Astrocyte of the spinal cord (primary cell): Measurements from ENCODE around the gene FAM227B.
A peak's percentile ranks its signal among the peaks of the same experiment; 100 is the strongest.

Source experiments
- DNase-seq: peaks from one replicate; pipeline ENCODE4 v3.0.0; 2011; ENCODE audit warnings: low read depth, low spot score
- H3K4me3 ChIP-seq: 2 replicates; pipeline ENCODE4 v1.5.1; 2011; ENCODE audit warnings: low read depth, mild to moderate bottlenecking, low read length, moderate library complexity
- in situ Hi-C: cut with HindIII; loops from 2 replicates; pipeline ENCODE4 v1.10.0; 2017; ENCODE audit warnings: low sequenced_read_pairs
- TF ChIP-seq, protein P1 (sequence below): IDR thresholded peaks from 2 replicates; pipeline ENCODE4 v1.5.1; 2012; ENCODE audit warnings: low read depth, mild to moderate bottlenecking, low read length, inconsistent platforms

The FAM227B gene

DNA sequence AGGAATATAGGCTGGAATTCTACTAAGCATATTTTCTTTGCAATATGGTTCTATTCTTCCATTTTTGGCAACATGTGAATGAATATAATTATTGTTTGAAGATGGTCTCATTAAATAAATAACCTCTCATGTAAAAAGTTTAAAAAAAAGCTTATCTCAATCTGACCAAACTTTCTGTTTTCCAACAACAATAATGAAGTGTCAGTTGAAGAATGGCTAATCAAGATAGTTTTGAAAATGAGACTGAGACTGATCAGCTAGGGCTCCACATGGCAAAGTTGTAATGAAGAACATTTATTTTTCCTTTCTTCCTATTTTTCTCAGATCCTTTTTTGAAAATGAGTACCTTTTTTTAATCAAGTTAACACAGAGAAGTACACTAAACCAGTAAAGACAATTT lies 333.1 kb downstream of the FAM227B start:
- H3K4me3 ChIP-seq: no peak overlapping the region
- in situ Hi-C loops: no loop called here
- TF ChIP-seq, protein P1, sequence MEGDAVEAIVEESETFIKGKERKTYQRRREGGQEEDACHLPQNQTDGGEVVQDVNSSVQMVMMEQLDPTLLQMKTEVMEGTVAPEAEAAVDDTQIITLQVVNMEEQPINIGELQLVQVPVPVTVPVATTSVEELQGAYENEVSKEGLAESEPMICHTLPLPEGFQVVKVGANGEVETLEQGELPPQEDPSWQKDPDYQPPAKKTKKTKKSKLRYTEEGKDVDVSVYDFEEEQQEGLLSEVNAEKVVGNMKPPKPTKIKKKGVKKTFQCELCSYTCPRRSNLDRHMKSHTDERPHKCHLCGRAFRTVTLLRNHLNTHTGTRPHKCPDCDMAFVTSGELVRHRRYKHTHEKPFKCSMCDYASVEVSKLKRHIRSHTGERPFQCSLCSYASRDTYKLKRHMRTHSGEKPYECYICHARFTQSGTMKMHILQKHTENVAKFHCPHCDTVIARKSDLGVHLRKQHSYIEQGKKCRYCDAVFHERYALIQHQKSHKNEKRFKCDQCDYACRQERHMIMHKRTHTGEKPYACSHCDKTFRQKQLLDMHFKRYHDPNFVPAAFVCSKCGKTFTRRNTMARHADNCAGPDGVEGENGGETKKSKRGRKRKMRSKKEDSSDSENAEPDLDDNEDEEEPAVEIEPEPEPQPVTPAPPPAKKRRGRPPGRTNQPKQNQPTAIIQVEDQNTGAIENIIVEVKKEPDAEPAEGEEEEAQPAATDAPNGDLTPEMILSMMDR: no peak
- no peak for DNase-seq

DNA sequence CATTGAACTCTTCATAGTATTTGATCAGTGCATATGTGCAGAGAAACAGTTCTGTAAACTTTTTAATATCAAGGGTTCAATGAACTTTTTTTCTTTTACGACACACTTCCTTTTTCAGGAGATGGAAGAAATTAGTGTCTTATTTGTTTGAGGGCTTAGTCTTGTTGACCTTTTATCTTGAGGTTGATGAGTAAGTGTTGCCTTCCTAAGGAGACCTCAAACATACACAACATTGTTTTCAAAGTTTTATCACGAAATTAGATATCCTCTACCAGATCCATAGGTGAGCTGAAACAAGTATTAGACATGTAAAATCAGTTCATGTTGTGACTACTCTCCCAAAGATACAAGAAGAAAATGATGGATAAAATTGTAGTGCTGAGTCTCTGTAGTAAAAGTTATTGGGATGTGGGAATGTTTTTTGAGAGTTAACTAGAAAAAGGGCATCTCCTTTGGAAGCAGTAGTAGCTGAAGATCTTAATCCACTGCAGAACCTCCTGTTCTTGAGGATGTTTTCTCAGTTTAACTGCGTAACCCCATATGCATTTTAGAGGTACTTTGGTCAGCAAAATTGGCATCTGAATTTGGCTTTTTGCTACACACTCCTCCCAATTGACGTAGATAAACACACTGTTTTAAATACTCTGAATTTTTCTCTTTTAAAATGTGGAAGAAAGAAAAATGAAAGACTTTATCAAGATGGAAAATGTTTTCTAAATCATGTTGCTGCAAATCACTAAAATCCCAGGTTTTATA lies 333.8 kb downstream of the FAM227B start:
- TF ChIP-seq, protein P1: no peak
- in situ Hi-C loops: no loop called here
- no peak overlapping the region for H3K4me3 ChIP-seq
- no peak for DNase-seq

DNA sequence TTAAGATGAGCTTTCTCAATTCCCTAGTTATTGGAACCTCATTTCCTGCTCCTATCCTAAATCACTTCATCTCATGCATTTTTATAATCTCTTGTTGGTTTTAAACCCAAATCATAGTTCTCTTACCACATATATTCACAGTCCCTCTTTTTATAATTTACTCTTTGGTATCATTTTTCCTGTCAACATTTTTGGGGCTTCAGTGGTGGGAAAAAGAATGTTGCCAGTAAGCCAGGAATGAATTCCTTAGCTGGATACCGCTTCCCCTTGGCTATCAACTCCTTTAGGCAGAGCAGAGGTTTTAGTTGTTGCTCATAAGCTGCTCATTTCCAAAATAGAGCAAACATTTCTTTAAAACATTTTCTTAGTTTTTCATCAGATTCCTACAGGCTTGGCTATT lies 338.3 kb downstream of the FAM227B start:
- TF ChIP-seq, protein P1: no peak
- peak; percentile 84 for DNase-seq
- H3K4me3 ChIP-seq: no peak overlapping the region
- in situ Hi-C loops: no loop called here

DNA sequence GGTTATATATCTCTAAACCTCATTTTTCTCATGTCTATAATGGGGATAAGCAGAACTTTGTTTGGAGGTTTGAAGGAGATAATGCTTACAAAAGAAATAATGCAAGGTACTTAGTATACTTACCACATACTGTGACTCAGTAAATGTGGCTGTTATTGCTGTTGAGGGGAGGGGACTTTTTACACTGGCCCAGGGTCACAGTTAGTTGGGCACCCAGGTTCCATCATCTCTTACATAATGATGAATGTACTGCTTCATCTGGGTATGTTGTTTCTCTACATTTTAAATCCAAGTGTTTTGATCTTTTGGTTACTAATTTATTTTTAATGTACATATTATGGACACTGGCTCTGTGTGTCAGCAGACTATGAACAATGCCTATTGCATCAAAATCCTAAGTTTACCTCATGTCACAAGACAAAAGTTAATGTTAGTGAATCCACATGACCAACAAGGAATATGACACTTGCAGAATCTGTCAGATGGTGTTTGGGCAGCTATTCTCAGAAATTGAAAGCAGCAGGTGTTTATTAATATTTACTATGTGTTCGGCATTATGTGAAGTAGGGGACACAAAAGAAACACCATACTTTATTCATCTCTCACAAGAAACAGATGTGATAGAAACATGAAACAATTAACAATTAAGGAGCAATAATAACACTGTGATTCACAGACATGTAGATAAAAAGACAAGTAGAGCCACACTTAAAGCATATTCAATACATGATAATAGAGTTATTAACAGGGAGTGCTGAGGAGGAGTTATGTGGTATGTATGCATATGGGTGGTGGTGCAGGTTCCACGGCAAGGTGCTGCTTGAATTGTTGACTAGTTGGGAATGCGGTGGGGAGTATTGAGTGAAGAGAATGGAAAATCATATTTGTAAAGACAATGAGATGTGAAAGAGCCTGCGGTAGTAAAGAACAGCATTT lies 340.8 kb downstream of the FAM227B start:
- DNase-seq: no peak
- in situ Hi-C loops: no loop called here
- no peak overlapping the region for H3K4me3 ChIP-seq
- TF ChIP-seq, protein P1: no peak

DNA sequence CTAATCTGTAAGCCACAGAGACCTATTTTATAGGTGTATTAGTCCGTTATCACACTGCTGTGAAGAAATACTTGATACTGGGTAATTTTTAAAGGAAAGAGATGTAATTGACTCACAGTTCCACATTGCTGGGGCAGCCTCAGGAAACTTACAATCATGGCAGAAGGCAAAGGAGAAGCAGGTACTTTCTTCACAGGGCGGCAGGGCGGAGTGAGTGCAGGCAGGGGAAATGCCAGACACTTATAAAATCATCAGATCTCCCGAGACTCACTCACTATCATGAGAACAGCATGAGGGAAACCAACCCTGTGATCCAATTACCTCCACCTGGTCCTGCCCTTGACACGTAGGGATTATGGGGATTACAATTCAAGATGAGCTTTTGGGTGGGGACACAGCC lies 341.9 kb downstream of the FAM227B start:
- TF ChIP-seq, protein P1: no peak
- DNase-seq: no peak
- no peak overlapping the region for H3K4me3 ChIP-seq
- in situ Hi-C loops: no loop called here
